ENCODE measurements around the gene SERINC5.
A peak's percentile ranks its signal among the peaks of the same experiment; 100 is the strongest.

SERINC5 gene

DNA sequence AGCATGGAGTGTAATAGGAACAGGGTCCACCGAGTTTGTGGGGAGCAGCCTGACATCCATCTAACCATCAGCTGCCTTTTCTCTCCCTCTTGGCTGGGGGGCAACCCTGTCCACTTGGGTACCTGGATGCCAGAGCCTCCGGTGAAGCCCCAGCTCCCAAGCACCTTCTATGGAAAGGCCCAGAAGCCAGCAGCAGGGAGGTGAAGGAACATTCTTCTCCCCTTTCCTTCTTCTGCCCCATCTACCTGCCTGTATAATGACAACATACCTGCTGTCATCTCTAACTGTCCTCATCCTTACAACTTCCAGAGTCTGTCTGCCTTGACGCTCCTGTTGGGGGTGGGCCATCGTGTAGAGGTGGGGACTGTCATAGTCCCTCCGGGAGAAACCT lies 187.6 kb downstream of the SERINC5 start:
- Histone ChIP-seq H3K4ac (ENCODE audit: low read length) (no peak overlapping the region), H3K14ac (ENCODE audit: low read length) (no peak overlapping the region), H3K27me3 (ENCODE audit: control insufficient read depth in 3 of 3, insufficient read depth in 3 of 3, low read depth in 1 of 3, low read length in 3 of 3) (no peaks in the 10 kb centered on the region), H3K79me1 (ENCODE audit: low read depth, low read length) (no peaks in the 10 kb centered on the region), H3K4me2 (ENCODE audit: insufficient read depth, low read length, poor library complexity, severe bottlenecking) (no peak overlapping the region), H2BK5ac (ENCODE audit: low read length) (no peak overlapping the region), H4K8ac (ENCODE audit: low read depth, low read length) (no peak overlapping the region), H3K27ac (replicated peaks; ENCODE audit: low read length) (no peak overlapping the region), H3K9me3 (replicated peaks in 1 of 2; ENCODE audit: control insufficient read depth in 2 of 2, insufficient read depth in 1 of 2, low read depth in 1 of 2, low read length in 2 of 2) (no peaks in the 10 kb centered on the region), H2BK120ac (ENCODE audit: low read depth, low read length) (no peak overlapping the region), H3K23ac (ENCODE audit: low read depth, low read length, poor library complexity) (no peak overlapping the region), H3K4me1 (ENCODE audit: control insufficient read depth in 2 of 2, insufficient read depth in 1 of 2, low read depth in 1 of 2, low read length in 2 of 2) (peaks cover 6 to 13% of the 10 kb centered on the region in 2 donors), H2BK12ac (ENCODE audit: low read length) (no peak overlapping the region), H2BK15ac (ENCODE audit: low read length) (no peak overlapping the region), H3K18ac (ENCODE audit: low read length) (no peak overlapping the region), H3K4me3 (ENCODE audit: low read length in 2 of 2) (no peak overlapping the region), H4K91ac (ENCODE audit: low read depth, low read length, poor library complexity) (no peak overlapping the region), H3K9ac (ENCODE audit: low read depth, low read length, poor library complexity) (no peak overlapping the region), H2AK5ac (ENCODE audit: low read depth, low read length) (no peak overlapping the region), H3K36me3 (replicated peaks in 1 of 2; ENCODE audit: control insufficient read depth in 2 of 2, insufficient read depth in 2 of 2, low read length in 2 of 2) (peaks cover 0 to 3% of the 10 kb centered on the region in 2 donors), H2AFZ (ENCODE audit: low read length) (no peak overlapping the region)
- no CpG with 5 or more reads among the region's 5 CpGs for WGBS, 2 donors (ENCODE audit: extremely low coverage in 2 of 2, insufficient read length in 2 of 2, insufficient replicate concordance in 1 of 2)
- DNase-seq (ENCODE audit: low spot score), result no peak

DNA sequence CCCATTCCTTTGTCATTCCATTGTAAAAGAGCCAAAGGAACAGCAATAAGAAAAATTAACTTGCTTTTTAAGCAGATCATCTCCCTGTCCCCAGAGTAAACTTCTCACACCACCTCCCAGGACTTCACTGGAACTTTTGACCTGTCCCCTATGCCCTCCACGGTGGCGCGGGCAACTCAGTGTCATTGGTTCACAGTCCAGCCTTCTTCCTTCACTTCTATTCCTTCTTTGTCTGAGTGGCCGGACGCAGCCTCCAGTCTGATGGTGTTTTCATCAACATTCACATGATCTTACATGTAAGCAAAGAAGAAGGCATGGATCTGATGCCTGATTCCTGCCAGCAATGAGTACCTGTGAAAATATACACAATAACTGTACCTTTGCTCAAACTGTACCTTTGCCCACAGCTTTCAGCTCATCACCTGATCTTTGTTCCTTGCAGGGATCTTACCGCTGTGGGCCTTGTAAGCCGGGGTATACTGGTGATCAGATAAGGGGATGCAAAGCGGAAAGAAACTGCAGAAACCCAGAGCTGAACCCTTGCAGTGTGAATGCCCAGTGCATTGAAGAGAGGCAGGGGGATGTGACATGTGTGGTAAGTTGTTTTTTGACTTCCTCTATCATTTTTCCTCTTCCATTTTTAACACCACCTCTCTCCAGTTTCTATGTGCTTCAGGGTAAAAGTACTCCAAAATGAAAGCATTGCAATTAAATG lies 188.2 kb downstream of the SERINC5 start:
- Histone ChIP-seq H3K27me3 (ENCODE audit: control insufficient read depth in 3 of 3, insufficient read depth in 3 of 3, low read depth in 1 of 3, low read length in 3 of 3) (no peaks in the 10 kb centered on the region), H3K4me3 (ENCODE audit: low read length in 2 of 2) (no peak overlapping the region), H2AFZ (ENCODE audit: low read length) (no peak overlapping the region), H2AK5ac (ENCODE audit: low read depth, low read length) (no peak overlapping the region), H3K27ac (replicated peaks; ENCODE audit: low read length) (no peak overlapping the region), H3K14ac (ENCODE audit: low read length) (no peak overlapping the region), H3K9ac (ENCODE audit: low read depth, low read length, poor library complexity) (no peak overlapping the region), H4K91ac (ENCODE audit: low read depth, low read length, poor library complexity) (no peak overlapping the region), H3K4me2 (ENCODE audit: insufficient read depth, low read length, poor library complexity, severe bottlenecking) (no peak overlapping the region), H2BK12ac (ENCODE audit: low read length) (no peak overlapping the region), H3K23ac (ENCODE audit: low read depth, low read length, poor library complexity) (no peak overlapping the region), H2BK15ac (ENCODE audit: low read length) (no peak overlapping the region), H3K79me1 (ENCODE audit: low read depth, low read length) (no peaks in the 10 kb centered on the region), H3K36me3 (replicated peaks in 1 of 2; ENCODE audit: control insufficient read depth in 2 of 2, insufficient read depth in 2 of 2, low read length in 2 of 2) (peaks cover 0 to 3% of the 10 kb centered on the region in 2 donors), H2BK5ac (ENCODE audit: low read length) (no peak overlapping the region), H3K4ac (ENCODE audit: low read length) (no peak overlapping the region), H2BK120ac (ENCODE audit: low read depth, low read length) (peak overlapping the region; percentile 9), H4K8ac (ENCODE audit: low read depth, low read length) (no peak overlapping the region), H3K18ac (ENCODE audit: low read length) (no peak overlapping the region), H3K4me1 (ENCODE audit: control insufficient read depth in 2 of 2, insufficient read depth in 1 of 2, low read depth in 1 of 2, low read length in 2 of 2) (peaks cover 6 to 13% of the 10 kb centered on the region in 2 donors), H3K9me3 (replicated peaks in 1 of 2; ENCODE audit: control insufficient read depth in 2 of 2, insufficient read depth in 1 of 2, low read depth in 1 of 2, low read length in 2 of 2) (no peaks in the 10 kb centered on the region)
- no peak for DNase-seq (ENCODE audit: low spot score)
- no CpG with 5 or more reads among the region's 8 CpGs for WGBS, 2 donors (ENCODE audit: extremely low coverage in 2 of 2, insufficient read length in 2 of 2, insufficient replicate concordance in 1 of 2)

DNA sequence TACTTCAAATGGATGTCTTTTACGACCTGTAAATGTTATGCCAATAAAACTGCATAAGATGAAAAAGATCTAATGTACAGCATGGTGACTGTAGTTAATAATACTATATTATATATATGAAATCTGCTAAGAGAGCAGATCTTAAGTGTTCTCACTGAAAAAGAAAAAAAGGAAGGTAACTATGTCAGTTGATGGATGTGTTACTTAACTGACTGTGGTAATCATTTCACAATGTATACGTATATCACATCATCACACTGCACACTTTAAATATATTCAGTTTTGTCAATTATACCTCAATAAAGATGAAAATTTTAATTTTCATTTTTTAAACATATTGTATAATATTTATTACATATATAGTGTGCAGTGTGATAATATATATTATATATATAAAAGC lies 188.8 kb downstream of the SERINC5 start:
- Histone ChIP-seq H3K23ac (ENCODE audit: low read depth, low read length, poor library complexity) (no peak overlapping the region), H3K79me1 (ENCODE audit: low read depth, low read length) (no peaks in the 10 kb centered on the region), H2AK5ac (ENCODE audit: low read depth, low read length) (no peak overlapping the region), H4K8ac (ENCODE audit: low read depth, low read length) (no peak overlapping the region), H3K18ac (ENCODE audit: low read length) (no peak overlapping the region), H3K36me3 (replicated peaks in 1 of 2; ENCODE audit: control insufficient read depth in 2 of 2, insufficient read depth in 2 of 2, low read length in 2 of 2) (no peaks in the 10 kb centered on the region), H2BK120ac (ENCODE audit: low read depth, low read length) (no peak overlapping the region), H3K4me3 (ENCODE audit: low read length in 2 of 2) (no peak overlapping the region), H2AFZ (ENCODE audit: low read length) (no peak overlapping the region), H3K14ac (ENCODE audit: low read length) (no peak overlapping the region), H3K4ac (ENCODE audit: low read length) (no peak overlapping the region), H2BK12ac (ENCODE audit: low read length) (no peak overlapping the region), H4K91ac (ENCODE audit: low read depth, low read length, poor library complexity) (no peak overlapping the region), H3K9ac (ENCODE audit: low read depth, low read length, poor library complexity) (no peak overlapping the region), H3K27ac (replicated peaks; ENCODE audit: low read length) (no peak overlapping the region), H2BK15ac (ENCODE audit: low read length) (no peak overlapping the region), H2BK5ac (ENCODE audit: low read length) (no peak overlapping the region), H3K4me1 (ENCODE audit: control insufficient read depth in 2 of 2, insufficient read depth in 1 of 2, low read depth in 1 of 2, low read length in 2 of 2) (peaks cover 6 to 13% of the 10 kb centered on the region in 2 donors), H3K27me3 (ENCODE audit: control insufficient read depth in 3 of 3, insufficient read depth in 3 of 3, low read depth in 1 of 3, low read length in 3 of 3) (no peaks in the 10 kb centered on the region), H3K9me3 (replicated peaks in 1 of 2; ENCODE audit: control insufficient read depth in 2 of 2, insufficient read depth in 1 of 2, low read depth in 1 of 2, low read length in 2 of 2) (no peaks in the 10 kb centered on the region), H3K4me2 (ENCODE audit: insufficient read depth, low read length, poor library complexity, severe bottlenecking) (no peak overlapping the region)
- no CpG with 5 or more reads among the region's 2 CpGs for WGBS, 2 donors (ENCODE audit: extremely low coverage in 2 of 2, insufficient read length in 2 of 2, insufficient replicate concordance in 1 of 2)
- DNase-seq (ENCODE audit: low spot score), result no peak

DNA sequence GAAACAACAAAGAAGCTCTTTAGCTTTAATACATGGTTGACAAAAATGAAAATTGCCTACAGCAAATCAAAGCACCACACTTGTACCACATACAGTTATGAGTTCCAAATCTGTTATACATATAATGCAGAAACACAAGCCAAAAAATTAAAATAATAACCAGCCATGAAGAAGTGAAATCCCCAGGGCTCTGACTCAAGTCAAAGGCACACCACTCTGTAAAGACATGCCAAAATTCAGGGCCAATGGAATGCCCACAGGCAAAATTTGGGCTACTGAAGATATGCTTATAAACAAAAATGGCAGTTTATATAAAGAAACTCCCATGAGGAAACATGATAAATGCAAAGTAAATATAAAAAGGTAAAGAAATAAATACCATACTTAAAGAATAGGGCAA lies 191.7 kb downstream of the SERINC5 start:
- H3K27me3 ChIP-seq (ENCODE audit: control insufficient read depth in 3 of 3, insufficient read depth in 3 of 3, low read depth in 1 of 3, low read length in 3 of 3), result no peaks in the 10 kb centered on the region
- no peak overlapping the region for H4K91ac ChIP-seq (ENCODE audit: low read depth, low read length, poor library complexity)
- no peak overlapping the region for H3K18ac ChIP-seq (ENCODE audit: low read length)
- H3K4me2 ChIP-seq (ENCODE audit: insufficient read depth, low read length, poor library complexity, severe bottlenecking), result no peak overlapping the region
- H3K27ac ChIP-seq (replicated peaks; ENCODE audit: low read length), result no peak overlapping the region
- H2AK5ac ChIP-seq (ENCODE audit: low read depth, low read length), result no peak overlapping the region
- H3K79me1 ChIP-seq (ENCODE audit: low read depth, low read length), result no peaks in the 10 kb centered on the region
- no peak overlapping the region for H4K8ac ChIP-seq (ENCODE audit: low read depth, low read length)
- no peaks in the 10 kb centered on the region for H3K36me3 ChIP-seq (replicated peaks in 1 of 2; ENCODE audit: control insufficient read depth in 2 of 2, insufficient read depth in 2 of 2, low read length in 2 of 2)
- no peak overlapping the region for H2BK12ac ChIP-seq (ENCODE audit: low read length)
- H3K9me3 ChIP-seq (replicated peaks in 1 of 2; ENCODE audit: control insufficient read depth in 2 of 2, insufficient read depth in 1 of 2, low read depth in 1 of 2, low read length in 2 of 2), result no peaks in the 10 kb centered on the region
- no peak overlapping the region for H3K4ac ChIP-seq (ENCODE audit: low read length)
- no peak overlapping the region for H2BK5ac ChIP-seq (ENCODE audit: low read length)
- no peak overlapping the region for H3K14ac ChIP-seq (ENCODE audit: low read length)
- no peak overlapping the region for H2BK15ac ChIP-seq (ENCODE audit: low read length)
- DNase-seq (ENCODE audit: low spot score), result no peak
- H2AFZ ChIP-seq (ENCODE audit: low read length), result no peak overlapping the region
- H3K4me1 ChIP-seq (ENCODE audit: control insufficient read depth in 2 of 2, insufficient read depth in 1 of 2, low read depth in 1 of 2, low read length in 2 of 2), result no peaks in the 10 kb centered on the region
- no peak overlapping the region for H3K9ac ChIP-seq (ENCODE audit: low read depth, low read length, poor library complexity)
- no peak overlapping the region for H3K4me3 ChIP-seq (ENCODE audit: low read length in 2 of 2)
- no peak overlapping the region for H2BK120ac ChIP-seq (ENCODE audit: low read depth, low read length)
- no peak overlapping the region for H3K23ac ChIP-seq (ENCODE audit: low read depth, low read length, poor library complexity)

Measured in neuronal stem cell (in vitro differentiated cells).